HG02870 (cell line): Measurements from ENCODE around the gene PACC1.

ENCODE experiments used
- ATAC-seq: cut with Tn5 transposase; IDR thresholded peaks from one replicate; pipeline ENCODE4 v1.9.1; 2021; ENCODE audit warnings: mild to moderate bottlenecking, moderate library complexity; ENCODE audit not compliant: unreplicated experiment

PACC1 gene

DNA sequence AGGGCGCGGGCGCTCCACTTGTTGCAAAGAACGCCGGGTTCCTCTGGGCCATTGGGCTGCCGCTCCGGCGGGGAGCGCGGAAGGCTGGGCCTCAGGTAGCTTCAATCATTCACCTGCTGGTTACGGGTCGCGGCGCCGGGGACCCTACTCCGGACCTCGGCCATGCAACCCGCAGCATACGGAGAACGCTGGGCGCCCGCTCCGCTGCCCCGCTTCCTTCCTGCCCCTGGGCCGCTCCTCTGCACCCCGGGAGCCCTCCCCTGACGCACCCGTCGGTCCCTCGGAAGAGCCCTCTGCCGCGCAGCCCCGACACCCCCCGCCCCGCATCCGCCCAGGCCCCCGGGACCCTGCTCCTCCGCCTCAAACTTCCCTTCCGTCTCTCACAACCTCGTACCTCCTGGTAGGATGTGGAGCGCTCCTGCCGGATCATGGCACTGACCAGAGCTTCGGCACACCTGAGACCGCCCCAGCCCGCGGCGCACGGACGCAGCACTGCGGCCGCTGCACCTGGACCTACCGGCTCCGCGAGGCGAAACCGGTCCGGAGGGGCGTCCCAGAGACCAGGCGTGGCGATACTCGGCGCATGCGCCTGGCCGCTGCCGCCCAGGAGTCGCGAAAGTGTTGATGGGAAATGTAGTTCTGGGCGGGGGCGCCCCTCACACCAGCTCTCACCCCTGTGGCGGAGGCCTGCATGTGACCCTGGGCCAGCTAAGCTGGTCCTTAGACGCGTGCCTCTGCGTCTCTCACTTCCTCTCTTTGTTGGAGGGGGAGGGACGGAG is at the start of gene PACC1:
TSS of gene PACC1 (minus strand) at position 559 of the 779 bp plus-strand sequence. CDS start at position 430, 129 bp downstream.
- peak; percentile 97 for ATAC-seq

DNA sequence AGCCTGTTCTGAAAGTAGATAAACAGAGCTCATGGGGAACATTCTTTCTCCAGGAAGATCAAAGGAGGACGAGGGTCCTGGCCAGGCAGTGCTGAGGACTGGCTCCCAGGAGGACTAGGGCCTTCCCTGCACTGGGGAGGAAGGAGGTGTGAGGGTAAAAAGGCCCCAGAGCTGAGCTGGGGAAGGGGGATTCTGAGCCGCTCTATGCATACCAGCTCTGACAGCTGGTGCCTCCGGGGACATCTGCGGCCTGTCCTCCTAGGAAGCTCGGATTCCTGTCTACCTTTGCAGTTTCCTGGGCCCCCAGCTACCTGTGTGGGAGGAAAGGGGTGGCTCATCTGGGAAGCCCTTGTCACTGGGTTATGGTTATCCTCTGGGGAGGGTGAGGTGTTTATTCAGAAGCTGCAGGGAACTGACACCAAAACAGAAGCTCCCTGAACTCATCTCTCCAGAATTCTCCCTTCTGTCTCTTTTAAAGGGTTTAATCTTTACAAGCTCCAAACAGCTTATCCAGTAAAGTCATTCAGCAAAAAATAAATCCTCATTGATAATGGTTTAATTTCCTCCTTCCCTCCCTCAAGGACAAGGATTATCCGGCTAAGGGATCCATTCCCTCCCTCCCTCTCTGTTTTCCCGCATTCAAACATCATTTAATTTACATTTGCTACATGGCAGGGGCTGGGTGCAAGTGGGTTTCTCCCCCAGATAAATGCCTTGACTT is 49.0 kb upstream of the PACC1 start:
- ATAC-seq: no peak

DNA sequence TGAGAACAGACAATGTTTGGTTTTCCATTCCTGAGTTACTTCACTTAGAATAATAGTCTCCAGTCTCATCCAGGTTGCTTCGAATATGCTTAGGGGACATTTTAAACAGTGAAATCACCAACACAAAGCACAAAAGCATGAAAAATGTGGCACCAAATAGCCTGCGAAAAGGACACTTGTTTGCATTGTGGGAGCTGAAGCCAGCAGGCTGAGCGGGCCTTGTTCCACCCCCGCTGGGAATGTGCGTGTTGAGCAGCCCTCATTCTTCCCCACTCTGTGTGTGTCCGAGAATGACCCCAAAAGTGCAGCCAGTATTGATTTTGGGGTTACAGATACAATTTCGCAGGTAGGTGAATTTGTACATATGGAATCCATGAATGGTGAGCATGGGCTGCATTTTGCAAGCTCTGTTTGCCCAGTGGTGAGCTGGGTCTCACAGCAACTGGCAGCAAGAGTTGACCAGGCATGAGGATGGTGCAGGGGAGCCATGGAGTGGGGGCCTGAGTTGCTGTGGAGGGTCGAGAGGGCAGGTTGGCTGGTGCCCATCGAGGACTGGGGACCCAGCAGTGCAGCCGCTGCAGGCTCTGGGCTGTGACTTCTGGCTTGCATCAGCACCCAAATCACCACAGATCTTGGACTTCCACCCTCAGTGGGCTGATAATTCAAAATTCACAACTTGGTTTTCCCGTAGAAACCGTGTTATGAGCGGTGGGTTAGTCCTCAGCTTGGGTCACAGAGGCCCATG is 47.4 kb upstream of the PACC1 start:
- ATAC-seq: no peak

DNA sequence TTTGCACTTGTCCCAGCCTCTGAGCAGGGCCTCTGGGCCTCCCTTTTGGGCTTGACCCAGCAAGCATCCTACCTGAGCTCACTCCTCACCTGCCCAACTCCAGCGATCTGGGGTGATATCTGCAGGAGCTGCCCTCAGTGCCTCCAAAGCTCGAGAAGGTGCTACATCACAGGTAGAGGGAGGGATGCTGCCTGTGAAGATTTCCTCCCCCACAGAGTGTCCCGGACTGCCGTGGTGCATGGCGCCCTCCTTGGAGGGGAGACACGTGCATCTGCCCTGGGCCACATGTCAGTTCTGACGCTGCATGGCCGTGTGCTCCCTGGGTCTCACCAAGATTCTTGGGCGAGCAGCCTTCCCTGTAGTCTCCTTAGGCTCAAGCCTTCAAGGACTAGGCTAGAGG is 45.7 kb upstream of the PACC1 start:
- ATAC-seq: no peak

DNA sequence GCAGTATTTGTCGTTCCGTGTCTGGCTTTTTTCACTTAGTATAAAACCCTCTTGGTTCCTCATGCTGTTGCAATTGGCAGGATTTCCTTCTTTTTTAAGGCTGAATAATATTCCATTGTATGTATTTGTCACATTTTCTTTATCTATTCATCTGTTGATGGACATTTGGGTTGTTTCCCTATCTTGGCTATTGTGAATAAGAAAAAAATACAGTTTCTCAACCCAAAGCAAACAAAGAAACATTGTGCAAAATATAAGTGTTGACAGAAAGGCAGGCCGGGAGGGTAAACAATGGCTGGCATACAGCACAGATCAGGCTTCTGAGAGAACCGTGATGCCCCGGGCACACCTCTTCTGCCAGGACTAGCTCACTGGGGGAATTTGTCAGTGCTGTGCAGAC is 45.0 kb upstream of the PACC1 start:
- no peak for ATAC-seq

DNA sequence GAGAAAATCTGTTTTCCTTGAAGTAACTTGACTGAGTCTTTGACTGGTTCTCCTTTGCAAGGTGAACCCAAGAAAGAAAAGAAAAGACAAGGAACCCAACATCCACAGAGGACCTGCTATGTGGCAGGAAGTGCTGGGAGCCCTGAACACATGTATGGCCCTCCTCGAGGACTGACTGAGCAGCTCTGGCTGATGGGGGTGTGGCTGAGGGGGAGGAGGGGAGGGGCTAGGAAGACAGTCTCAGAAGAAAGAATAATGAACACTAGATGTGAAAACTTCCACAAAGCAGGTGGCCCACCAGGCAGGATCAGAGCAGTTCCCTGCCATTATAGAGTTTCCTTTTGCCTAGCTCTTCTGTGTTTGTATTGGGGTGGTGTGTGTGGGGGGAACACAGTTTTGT is 44.1 kb upstream of the PACC1 start:
- no peak for ATAC-seq

DNA sequence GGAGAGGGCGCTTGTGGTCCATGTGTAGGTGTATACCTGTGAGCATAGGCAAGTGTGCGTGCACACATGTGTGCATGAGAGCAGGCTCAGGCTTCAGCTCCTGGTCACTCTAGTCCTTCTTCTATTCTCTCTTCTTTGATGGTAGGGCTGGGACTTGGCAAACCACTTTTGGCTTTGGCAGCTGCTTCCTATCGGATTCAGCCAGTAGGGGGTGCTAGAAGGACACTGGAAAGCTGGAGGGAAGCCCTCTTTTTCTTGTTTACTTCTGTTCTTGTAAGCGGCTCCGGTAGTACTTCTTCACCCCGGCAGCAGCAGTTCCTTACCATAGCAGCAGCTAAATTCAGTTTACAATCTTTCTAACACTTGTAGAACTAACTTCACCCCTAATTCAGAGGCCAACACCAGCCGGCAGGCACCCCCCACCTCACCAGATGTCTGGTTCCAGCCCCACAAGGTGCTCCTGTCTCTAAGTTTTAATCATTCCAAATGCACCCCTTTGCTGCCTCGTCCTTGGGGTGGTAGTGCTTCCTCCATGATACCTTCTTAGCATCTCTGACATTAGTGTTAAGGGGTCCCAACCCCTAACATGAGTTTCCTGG is 43.2 kb upstream of the PACC1 start:
- ATAC-seq: no peak

DNA sequence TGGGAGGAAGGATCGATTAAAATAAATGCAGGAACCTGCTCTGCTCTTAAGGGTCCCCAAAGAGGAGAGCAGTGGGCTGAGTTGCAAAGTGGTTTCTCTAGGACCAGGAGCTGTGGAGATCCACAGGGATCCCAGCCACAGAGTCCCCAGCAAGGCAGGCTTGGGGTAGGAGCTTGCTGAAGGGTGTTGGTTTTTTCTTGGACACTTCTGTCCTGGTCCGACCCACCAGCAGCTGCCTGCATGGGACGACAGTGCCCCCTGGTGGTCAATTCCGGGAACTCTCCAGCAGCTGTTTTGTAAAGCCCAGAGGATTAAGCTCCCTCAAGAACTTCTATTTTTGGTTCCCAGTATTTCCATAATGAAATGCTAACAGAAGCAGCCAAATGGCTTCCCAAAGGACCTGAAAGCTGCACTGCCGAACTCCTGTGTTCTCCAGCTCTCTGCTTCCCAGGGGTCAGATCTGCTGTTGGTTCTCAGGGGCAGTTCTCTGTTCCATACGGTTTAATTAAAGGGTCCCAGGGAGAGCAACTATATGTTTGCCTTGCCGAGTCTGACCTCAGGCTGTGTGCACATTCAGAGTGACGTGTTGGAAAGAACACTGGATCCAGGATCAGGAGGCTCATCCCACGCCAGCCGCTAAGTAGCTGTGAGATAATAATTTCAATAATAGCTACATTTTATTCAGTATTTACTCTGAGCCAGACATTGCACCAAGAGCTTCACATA is 41.3 kb upstream of the PACC1 start:
- ATAC-seq: no peak

DNA sequence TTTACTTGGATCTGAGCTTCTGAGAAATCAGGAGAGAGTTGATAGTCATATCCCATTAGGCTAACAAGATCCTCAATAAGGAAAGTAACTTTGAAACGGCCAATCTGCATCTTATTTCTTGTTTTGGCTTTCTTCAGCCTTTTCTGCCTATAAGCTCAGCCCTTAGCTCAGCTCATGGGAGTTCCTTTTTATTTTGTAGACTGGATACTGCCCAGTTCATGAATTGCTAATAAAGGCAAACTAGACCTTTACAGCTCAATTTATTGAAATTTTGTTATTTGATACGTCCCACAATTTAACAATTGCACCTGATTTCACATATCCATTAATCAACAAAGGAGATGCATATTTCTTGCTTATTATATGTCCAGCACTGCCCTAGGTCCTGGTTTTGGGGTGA is 40.7 kb upstream of the PACC1 start:
- no peak for ATAC-seq

DNA sequence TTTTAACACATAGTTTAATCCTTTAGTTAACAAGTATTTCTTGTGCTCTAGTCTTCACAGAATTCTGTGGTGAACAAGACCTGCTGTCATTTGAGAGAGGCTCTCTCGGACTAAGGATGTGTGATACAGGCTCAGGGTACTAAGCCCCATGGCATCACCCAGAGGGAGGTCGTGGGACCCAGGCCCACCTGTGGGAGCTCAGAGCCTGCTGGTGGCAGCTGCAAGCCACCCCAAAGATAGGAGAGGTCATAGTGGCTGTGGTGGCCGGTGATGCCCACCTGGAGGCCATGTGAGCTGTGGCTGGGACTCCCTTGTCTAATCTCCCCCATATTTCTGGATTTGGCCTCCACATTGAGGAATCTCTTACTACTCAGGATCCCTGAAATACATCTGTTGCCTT is 40.1 kb upstream of the PACC1 start:
- no peak for ATAC-seq

DNA sequence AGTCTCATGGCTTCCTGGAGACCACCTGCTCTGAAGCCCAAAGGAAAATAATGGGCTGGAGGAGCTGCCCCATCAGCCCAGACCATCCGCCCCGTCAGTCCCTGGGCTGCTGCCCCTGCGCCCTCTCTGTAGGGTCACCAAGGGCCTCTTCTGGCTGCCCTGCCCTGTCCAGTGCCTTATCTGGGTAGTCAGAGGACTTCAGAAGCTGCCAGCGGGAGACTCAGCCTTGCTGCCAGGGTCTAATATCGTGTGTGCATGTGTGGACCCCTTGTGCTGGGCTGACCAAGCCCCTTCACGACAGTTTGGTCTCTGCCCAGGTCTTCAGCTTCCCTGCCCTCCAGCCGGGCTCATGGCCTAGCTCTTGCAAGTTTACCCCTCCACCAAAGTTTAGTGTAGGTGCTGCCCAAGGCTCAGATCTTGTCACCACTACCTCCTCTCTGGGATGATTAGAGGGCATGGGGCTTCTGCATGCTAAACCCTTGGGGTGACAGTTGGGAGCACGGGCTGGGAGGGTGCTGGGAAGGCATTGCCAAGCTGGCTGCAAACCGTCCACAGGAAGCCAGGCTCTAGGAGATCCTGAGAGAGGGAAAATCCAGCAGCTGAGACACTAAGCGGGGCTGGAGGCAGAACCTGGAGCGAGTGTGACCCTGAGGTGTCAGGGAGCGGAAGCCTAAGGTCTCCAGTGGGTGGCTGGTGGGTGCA is 38.6 kb upstream of the PACC1 start:
- no peak for ATAC-seq

DNA sequence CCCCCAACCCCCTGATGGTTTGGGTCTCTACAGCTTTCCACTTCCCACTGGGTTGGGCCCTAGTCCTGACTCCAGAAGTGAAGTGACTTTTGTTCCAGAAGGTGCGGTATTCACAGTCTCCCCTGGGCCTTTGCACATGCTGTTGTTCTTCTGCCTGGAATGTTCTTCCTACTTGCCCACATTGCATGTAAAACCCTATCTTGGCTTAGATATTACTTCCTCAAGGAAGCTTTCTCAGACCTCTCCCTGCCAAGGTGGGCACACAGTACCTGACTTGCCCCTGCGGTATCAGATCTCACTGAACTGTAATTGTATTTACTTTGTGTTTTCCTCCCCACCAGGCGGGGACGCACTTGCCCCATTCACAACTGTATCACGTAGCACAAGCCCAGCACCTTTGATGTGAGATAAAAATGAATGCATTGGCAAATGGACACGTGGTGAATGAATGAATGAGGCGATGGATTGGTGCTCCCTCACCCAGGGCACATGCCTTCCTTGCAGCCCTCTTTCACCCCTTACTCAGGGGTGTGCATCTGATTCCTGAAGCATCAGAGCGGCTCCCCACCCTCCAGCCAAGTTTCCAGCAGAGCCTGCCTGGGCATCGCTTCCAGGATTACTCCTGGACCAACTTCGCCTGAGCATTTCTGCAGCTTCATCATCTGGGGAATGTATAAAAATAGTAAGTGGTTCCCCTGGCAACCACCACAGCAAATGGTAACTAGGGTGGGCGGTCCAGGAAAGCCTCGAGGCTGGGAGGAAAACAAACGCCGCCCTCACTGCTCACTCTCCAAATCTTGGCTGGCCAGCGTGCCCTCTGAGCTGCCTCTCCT is 37.9 kb upstream of the PACC1 start:
- ATAC-seq: no peak

DNA sequence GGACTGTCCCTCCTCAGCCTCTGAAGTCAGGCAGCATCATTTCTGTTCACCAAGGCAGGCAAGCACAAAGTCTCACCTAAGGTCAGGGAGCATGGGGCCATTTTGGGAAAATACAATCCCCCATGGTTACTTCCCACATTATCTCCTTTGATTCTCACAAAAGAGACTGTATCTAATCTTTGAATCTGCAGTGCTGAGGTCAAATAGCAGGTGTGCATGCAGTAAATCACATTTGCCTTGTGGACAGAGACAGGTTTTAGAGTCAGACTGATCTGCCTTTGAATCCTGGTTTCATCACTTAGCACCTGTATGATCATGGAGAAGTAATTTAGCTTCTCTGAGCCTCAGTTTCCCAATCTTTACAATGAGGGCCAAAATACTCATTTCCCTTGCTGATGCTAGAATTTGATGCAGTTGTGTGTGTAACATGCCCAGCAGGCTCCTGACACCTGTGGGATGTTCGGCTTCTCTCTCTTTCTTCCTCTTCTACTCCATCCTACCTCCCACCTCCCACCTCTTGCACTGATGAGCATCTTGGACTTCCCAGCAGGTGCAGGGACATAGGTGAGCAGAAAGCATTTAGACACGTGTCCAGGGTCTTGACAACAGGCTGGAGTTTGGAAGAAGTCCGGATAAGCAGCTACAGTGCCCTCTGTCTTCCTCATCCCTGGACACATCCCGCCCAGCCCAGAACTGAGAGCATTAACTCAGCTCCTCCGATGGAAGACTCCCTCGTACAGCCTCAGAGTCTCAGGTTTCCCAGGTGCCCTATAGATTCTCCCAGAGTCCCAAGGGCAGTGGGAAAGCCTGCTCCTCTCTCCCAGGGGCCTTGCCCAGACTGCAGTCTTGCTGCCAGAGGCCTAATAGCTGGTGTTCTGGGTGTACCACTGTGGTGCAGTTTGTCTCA is 37.0 kb upstream of the PACC1 start:
- ATAC-seq: no peak

DNA sequence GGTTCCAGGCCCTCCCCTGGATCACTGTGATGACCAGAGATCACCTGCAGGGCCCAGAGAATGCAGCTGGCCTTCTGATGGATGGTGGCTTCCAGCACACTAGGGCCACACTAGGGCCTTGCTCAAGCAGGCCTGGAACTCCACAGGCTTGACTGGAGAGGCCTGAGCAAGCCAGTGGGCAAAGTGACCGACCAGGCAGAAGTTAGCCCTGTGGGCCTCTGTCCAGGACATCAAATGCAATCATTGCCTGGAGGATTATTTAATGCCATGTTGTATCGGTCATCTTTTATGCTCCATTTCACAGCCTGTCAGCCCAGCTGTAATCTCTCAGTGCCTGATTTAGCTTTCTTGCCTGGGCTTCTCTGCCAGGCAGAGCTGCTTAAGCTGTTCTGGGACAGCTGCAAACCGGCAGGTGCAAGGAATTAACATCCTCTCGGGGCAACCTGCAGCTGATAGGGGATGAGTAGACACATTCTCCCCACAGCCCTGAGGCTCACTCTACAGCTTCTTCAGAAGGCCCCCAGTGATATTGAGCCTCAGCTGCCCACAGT is 35.7 kb upstream of the PACC1 start:
- no peak for ATAC-seq

DNA sequence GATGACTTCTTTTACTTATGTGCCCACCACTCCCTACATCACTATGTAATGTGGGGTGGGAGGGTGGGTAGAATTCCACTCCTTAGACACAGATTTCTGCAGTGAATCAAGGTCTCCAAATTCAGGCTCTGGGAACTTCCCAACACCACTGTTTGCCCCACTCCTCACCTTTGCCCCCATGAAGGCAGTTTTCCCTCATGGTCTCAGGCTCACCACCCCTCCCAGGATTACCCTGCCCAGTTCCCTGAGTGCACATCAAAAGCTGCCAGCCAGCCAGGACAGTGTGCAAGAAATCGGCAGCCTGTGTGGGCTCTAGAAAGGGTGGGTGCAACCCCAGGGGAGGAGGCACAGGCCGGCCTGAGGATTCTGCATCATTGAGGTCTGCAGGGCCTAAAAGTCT is 32.8 kb upstream of the PACC1 start:
- no peak for ATAC-seq

DNA sequence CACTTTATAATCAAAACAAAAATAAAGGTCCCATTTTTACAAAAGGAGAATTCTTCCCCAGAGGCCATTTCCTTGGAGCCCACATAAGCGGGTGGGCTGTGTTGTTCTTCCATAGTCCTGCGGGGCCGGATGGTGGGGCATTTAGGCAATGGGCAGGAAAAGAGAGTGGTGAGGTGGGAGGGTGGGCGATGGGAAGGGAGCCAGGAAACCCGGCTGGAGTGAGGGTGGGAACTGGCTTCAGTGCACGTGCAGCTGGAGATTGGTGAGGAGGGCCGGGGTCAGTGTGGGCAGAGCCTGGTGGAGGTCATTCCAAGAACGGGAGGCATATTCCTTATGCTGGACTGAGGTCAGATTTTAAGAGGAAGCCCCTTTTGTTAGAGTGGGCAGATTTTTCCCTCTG is 31.6 kb upstream of the PACC1 start:
- ATAC-seq: no peak

DNA sequence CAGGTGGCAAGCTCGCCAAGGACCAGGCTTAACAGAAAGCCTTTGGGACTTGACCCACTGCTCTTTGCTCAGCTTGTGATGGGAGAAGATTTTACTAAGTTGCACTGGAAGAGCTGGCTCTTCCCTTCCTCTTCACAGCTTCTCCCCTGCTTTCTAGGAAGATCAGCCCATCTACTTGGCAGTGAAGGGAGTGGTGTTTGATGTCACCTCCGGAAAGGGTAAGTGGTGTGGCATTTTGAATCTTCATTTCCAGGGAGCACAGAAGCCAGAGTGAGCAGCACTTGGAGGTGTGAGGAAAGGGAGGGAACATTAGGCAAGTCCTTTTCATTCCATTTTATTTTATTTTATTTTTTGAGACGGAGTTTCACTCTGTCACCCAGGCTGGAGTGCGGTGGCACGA is 27.7 kb upstream of the PACC1 start:
- ATAC-seq: no peak

DNA sequence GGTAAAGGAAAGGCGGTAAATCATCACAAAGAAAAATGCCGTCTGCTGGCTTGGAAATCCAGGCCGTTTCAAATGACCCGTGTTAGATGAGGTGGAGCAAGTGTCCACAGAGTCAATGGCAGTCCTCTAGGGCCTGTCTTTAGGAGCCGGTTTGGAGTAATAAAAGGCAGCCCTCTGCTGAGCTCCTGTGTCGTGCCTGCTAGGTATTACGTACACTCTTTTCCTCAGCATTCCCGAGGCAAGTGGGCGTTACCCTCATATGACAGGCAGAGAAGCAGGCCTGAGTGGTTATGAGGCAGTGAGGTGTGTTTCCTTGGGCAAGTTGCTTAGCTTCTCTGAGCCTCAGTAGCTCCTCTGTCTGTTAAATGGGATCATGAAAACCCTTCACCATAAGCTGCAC is 25.7 kb upstream of the PACC1 start:
- ATAC-seq: no peak
